HepG2 (cell line): Measurements from ENCODE around the gene C1QL4. TPM values are rescaled to one million over a fixed set of nuclear protein-coding genes. Genes with fewer than 3 reads are reported as not detected.

ENCODE experiments used
- ARID2 ChIP-seq: sonication (generic); formaldehyde crosslinking; IDR thresholded peaks from 2 replicates; pipeline ENCODE4 v1.8.1; 2022; ENCODE audit warnings: mild to moderate bottlenecking, missing genetic modification reagents, borderline replicate concordance
- ATF7 ChIP-seq, 2 experiments: fragments of 450-650 bp in 1 of 2; sonication (generic) in 1 of 2; formaldehyde crosslinking in 1 of 2; IDR thresholded peaks; 2 replicates each; pipeline versions ENCODE4 v1.4.0 to v1.6.1; 2016 to 2020; ENCODE audit warnings: antibody characterized with exemption in 1 of 2, mild to moderate bottlenecking in 1 of 2, missing genetic modification reagents in 1 of 2
- CENPX ChIP-seq: sonication (generic); formaldehyde crosslinking; IDR thresholded peaks from 2 replicates; pipeline ENCODE4 v1.9.0; 2021; ENCODE audit warnings: mild to moderate bottlenecking, missing genetic modification reagents, moderate library complexity
- DNMT3B ChIP-seq: conservative IDR thresholded peaks from 2 replicates; pipeline ENCODE4 v1.6.1; 2016; ENCODE audit warnings: missing biosample characterization, control low read depth
- HNRNPK ChIP-seq: fragments of 200-400 bp; formaldehyde crosslinking; IDR thresholded peaks from 2 replicates; pipeline ENCODE4 v1.6.1; 2018; ENCODE audit warnings: low read length, low read depth, moderate library complexity, mild to moderate bottlenecking; ENCODE audit not compliant: poor library complexity, severe bottlenecking
- HNRNPL ChIP-seq: fragments of 200-400 bp; formaldehyde crosslinking; IDR thresholded peaks from 2 replicates; pipeline ENCODE4 v1.6.1; 2017; ENCODE audit warnings: mild to moderate bottlenecking, low read depth, low read length
- KLF6 ChIP-seq: IDR thresholded peaks from 2 replicates; pipeline ENCODE4 v1.8.0; 2016; ENCODE audit warnings: missing biosample characterization, missing genetic modification reagents
- NFE2L2 ChIP-seq: fragments of 150-350 bp; IDR thresholded peaks from 2 replicates; pipeline ENCODE4 v1.6.1; 2014; ENCODE audit warnings: low read length
- PCBP2 ChIP-seq: fragments of 200-400 bp; formaldehyde crosslinking; optimal IDR thresholded peaks from 2 replicates; pipeline ENCODE3; 2018; ENCODE audit warnings: low read length, low read depth; ENCODE audit not compliant: poor library complexity, severe bottlenecking
- TCF12 ChIP-seq, 2 experiments: fragments of 450-650 bp in 1 of 2; sonication (generic) in 1 of 2; formaldehyde crosslinking in 1 of 2; IDR thresholded peaks; 2 replicates each; pipeline versions ENCODE4 v1.6.1 to v1.8.0; 2017 to 2022; ENCODE audit warnings: antibody characterized with exemption in 1 of 2, mild to moderate bottlenecking in 1 of 2, missing genetic modification reagents in 1 of 2, moderate library complexity in 1 of 2
- U2AF2 ChIP-seq: fragments of 200-400 bp; formaldehyde crosslinking; IDR thresholded peaks from 2 replicates; pipeline ENCODE4 v1.6.1; 2017; ENCODE audit warnings: low read depth, mild to moderate bottlenecking, low read length
- ZFX ChIP-seq: sonication (generic); formaldehyde crosslinking; IDR thresholded peaks from 2 replicates; pipeline ENCODE4 v1.4.0; 2020; ENCODE audit warnings: mild to moderate bottlenecking, low read depth, missing genetic modification reagents, moderate library complexity
- ZNF543 ChIP-seq: sonication (generic); formaldehyde crosslinking; IDR thresholded peaks from 2 replicates; pipeline ENCODE4 v1.4.0; 2020; ENCODE audit warnings: mild to moderate bottlenecking, missing genetic modification reagents
- ZNF75D ChIP-seq: sonication (generic); formaldehyde crosslinking; IDR thresholded peaks from 2 replicates; pipeline ENCODE4 v1.8.1; 2023; ENCODE audit warnings: missing genetic modification reagents, mild to moderate bottlenecking, borderline replicate concordance
- ZNF766 ChIP-seq: sonication (generic); formaldehyde crosslinking; IDR thresholded peaks from 2 replicates; pipeline ENCODE4 v1.5.0; 2020; ENCODE audit warnings: missing genetic modification reagents, borderline replicate concordance
- ZNF782 ChIP-seq: sonication (generic); formaldehyde crosslinking; IDR thresholded peaks from 2 replicates; pipeline ENCODE4 v1.4.0; 2020; ENCODE audit warnings: missing genetic modification reagents, mild to moderate bottlenecking, borderline replicate concordance
- polyA plus RNA-seq, 8 experiments: library from polyadenylated mRNA; depleted of rRNA in 3 of 8; stranded (reverse) in 7 of 8; unstranded in 1 of 8; fragments of >200 nt; fragmentation: Illumina TruSeq in 4 of 8; extraction: Trizol in 4 of 8; gene quantifications; 2 replicates each; pipeline versions ENCODE4 v1.2.1 to v1.2.3, GENCODE V29; 2011 to 2016; ENCODE audit warnings: low read depth in 4 of 8, missing spikeins in 1 of 8, mixed read lengths in 1 of 8; ENCODE audit not compliant: insufficient read depth in 1 of 8
- total RNA-seq, 5 experiments: library from RNA; depleted of rRNA; stranded (reverse); fragments of >200 nt; fragmentation: Illumina TruSeq; extraction: Trizol; gene quantifications; 2 replicates each; pipeline ENCODE4 v1.2.3, GENCODE V29; 2016; ENCODE audit warnings: low read depth in 1 of 5
- TF ChIP-seq, protein P1 (sequence below): sonication (generic); formaldehyde crosslinking; conservative IDR thresholded peaks from 2 replicates; pipeline ENCODE4 v1.4.0; 2020; ENCODE audit warnings: mild to moderate bottlenecking, missing genetic modification reagents, moderate library complexity
- TF ChIP-seq, protein P2 (sequence below): IDR thresholded peaks from 2 replicates; pipeline ENCODE4 v1.6.1; 2016; ENCODE audit warnings: mild to moderate bottlenecking
- TF ChIP-seq, protein P3 (sequence below): sonication (generic); formaldehyde crosslinking; IDR thresholded peaks from 2 replicates; pipeline ENCODE4 v1.9.0; 2021; ENCODE audit warnings: missing genetic modification reagents, borderline replicate concordance
- TF ChIP-seq, protein P4 (sequence below): sonication (generic); formaldehyde crosslinking; IDR thresholded peaks from 2 replicates; pipeline ENCODE4 v1.4.0; 2020; ENCODE audit warnings: missing genetic modification reagents, low read depth, mild to moderate bottlenecking, borderline replicate concordance

Gene C1QL4
- total and polyA plus RNA-seq, 2 of the 13 experiments (the other 11 are each of a cell fraction or from before 2014, with no cell fraction given), result 0.03 TPM; not detected in 1

DNA sequence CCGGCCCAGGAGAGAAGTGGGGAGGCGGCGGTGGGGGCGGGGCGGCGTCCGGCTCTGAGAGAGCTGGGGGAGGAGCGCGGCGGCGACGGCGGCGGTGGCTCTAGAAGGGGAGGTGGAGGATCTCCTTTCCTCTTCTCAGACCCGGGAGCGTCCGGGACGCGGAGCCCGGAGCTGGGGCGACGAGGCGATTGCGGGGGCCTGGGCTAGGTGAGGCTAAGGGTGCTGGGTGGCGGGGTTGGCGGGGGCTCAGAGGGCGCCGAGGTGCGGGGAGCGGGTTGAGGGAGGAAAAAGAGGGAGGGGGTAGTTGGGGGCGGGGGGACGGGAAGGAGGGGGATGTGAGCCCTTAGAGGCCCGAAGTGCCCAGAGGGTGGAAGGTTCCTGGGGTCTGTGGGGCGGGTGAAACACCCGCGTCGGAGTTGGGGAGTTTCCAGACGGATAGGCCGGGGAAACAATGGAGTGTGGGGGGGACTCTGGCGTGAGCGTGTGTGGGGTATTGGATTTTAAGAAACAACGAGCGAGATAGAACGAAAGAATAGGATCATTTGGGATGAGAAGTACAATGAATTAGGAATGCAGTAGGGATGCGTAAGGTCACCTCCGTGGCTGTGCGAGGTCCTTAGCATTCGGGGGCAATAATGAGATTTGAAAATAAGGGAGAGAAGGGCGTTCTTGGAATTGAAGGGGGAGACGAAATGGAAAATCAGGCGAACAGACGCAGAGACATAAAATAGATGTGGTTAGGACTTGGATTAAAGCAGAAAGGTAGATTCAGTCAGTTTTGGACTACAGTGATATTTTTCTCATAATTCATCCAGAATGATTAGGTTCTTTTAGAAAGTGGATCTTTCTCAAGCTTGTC lies 30.6 kb upstream of the C1QL4 start, which contains the start of gene SPATS2 (continued):
- peak; percentile 75; the same call in 1 of the 2 replicates for TF ChIP-seq ARID2
- TF ChIP-seq PCBP2, result no peak
- TF ChIP-seq, protein P1, sequence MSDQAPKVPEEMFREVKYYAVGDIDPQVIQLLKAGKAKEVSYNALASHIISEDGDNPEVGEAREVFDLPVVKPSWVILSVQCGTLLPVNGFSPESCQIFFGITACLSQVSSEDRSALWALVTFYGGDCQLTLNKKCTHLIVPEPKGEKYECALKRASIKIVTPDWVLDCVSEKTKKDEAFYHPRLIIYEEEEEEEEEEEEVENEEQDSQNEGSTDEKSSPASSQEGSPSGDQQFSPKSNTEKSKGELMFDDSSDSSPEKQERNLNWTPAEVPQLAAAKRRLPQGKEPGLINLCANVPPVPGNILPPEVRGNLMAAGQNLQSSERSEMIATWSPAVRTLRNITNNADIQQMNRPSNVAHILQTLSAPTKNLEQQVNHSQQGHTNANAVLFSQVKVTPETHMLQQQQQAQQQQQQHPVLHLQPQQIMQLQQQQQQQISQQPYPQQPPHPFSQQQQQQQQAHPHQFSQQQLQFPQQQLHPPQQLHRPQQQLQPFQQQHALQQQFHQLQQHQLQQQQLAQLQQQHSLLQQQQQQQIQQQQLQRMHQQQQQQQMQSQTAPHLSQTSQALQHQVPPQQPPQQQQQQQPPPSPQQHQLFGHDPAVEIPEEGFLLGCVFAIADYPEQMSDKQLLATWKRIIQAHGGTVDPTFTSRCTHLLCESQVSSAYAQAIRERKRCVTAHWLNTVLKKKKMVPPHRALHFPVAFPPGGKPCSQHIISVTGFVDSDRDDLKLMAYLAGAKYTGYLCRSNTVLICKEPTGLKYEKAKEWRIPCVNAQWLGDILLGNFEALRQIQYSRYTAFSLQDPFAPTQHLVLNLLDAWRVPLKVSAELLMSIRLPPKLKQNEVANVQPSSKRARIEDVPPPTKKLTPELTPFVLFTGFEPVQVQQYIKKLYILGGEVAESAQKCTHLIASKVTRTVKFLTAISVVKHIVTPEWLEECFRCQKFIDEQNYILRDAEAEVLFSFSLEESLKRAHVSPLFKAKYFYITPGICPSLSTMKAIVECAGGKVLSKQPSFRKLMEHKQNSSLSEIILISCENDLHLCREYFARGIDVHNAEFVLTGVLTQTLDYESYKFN, result peak; percentile 56; the same call in 1 of the 2 replicates
- no peak for TF ChIP-seq CENPX (CRISPR knock-in tag)
- TF ChIP-seq, protein P2, sequence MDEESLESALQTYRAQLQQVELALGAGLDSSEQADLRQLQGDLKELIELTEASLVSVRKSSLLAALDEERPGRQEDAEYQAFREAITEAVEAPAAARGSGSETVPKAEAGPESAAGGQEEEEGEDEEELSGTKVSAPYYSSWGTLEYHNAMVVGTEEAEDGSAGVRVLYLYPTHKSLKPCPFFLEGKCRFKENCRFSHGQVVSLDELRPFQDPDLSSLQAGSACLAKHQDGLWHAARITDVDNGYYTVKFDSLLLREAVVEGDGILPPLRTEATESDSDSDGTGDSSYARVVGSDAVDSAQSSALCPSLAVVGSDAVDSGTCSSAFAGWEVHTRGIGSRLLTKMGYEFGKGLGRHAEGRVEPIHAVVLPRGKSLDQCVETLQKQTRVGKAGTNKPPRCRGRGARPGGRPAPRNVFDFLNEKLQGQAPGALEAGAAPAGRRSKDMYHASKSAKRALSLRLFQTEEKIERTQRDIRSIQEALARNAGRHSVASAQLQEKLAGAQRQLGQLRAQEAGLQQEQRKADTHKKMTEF, result no peak
- no peak for TF ChIP-seq NFE2L2
- no peak for TF ChIP-seq ZNF782 (CRISPR knock-in tag)
- TF ChIP-seq HNRNPL, result no peak
- no peak for TF ChIP-seq ATF7 (IDR thresholded peaks at IDR 0.05)
- no peak for TF ChIP-seq ATF7 (CRISPR knock-in tag; IDR thresholded peaks at IDR 0.05)
- TF ChIP-seq DNMT3B (CRISPR knock-in tag), result no peak
- TF ChIP-seq, protein P3, sequence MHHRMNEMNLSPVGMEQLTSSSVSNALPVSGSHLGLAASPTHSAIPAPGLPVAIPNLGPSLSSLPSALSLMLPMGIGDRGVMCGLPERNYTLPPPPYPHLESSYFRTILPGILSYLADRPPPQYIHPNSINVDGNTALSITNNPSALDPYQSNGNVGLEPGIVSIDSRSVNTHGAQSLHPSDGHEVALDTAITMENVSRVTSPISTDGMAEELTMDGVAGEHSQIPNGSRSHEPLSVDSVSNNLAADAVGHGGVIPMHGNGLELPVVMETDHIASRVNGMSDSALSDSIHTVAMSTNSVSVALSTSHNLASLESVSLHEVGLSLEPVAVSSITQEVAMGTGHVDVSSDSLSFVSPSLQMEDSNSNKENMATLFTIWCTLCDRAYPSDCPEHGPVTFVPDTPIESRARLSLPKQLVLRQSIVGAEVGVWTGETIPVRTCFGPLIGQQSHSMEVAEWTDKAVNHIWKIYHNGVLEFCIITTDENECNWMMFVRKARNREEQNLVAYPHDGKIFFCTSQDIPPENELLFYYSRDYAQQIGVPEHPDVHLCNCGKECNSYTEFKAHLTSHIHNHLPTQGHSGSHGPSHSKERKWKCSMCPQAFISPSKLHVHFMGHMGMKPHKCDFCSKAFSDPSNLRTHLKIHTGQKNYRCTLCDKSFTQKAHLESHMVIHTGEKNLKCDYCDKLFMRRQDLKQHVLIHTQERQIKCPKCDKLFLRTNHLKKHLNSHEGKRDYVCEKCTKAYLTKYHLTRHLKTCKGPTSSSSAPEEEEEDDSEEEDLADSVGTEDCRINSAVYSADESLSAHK (CRISPR knock-in tag), result no peak
- TF ChIP-seq HNRNPK, result peak; percentile 4
- TF ChIP-seq, protein P4, sequence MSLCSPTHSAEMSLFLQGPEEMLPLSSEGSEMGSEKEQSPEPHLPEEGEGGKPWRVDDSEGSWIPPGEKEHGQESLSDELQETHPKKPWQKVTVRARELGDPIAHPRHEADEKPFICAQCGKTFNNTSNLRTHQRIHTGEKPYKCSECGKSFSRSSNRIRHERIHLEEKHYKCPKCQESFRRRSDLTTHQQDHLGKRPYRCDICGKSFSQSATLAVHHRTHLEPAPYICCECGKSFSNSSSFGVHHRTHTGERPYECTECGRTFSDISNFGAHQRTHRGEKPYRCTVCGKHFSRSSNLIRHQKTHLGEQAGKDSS (CRISPR knock-in tag), result no peak; the same call in 1 of the 2 replicates
- TF ChIP-seq U2AF2, result no peak
- TF ChIP-seq ZNF543 (CRISPR knock-in tag), result no peak; the same call in 1 of the 2 replicates
- TF ChIP-seq ZNF766 (CRISPR knock-in tag), result no peak
- TF ChIP-seq TCF12 (IDR thresholded peaks at IDR 0.05), result no peak
- TF ChIP-seq TCF12 (CRISPR knock-in tag; IDR thresholded peaks at IDR 0.05), result no peak
- no peak for TF ChIP-seq ZFX
- no peak for TF ChIP-seq ZNF75D (CRISPR knock-in tag)
- TF ChIP-seq KLF6 (CRISPR knock-in tag), result no peak
